Measurements from ENCODE around the gene RASGEF1C.
"Not testable (repeated sequence)": the region's sequence is repeated elsewhere in the genome, so short reads cannot be mapped to it uniquely, and the experiment has no call there.

The RASGEF1C gene

GRCh38 chr5:180210961-180211760 is 2.1 kb upstream of the RASGEF1C start:
- DNase-seq: no peak

GRCh38 chr5:180210077-180210476 is 1.1 kb upstream of the RASGEF1C start:
- DNase-seq: not testable (repeated sequence)

- no peak for DNase-seq
These were observed 453 bp downstream of the RASGEF1C start for GRCh38 chr5:180208435-180209081.

GRCh38 chr5:180208038-180208434 is 975 bp downstream of the RASGEF1C start:
- no peak for DNase-seq

GRCh38 chr5:180207593-180207992 is 1.4 kb downstream of the RASGEF1C start:
- no peak for DNase-seq

GRCh38 chr5:180206993-180207392 is 2.0 kb downstream of the RASGEF1C start:
- no peak for DNase-seq

GRCh38 chr5:180205916-180206315 is 3.1 kb downstream of the RASGEF1C start:
- DNase-seq: no peak

- no peak for DNase-seq
These were observed 4.7 kb downstream of the RASGEF1C start for GRCh38 chr5:180204276-180204819.

- no peak for DNase-seq
These were observed 6.0 kb downstream of the RASGEF1C start for GRCh38 chr5:180202939-180203573.

- peak; percentile 4 for DNase-seq
These were observed 7.7 kb downstream of the RASGEF1C start for GRCh38 chr5:180201051-180201987.

GRCh38 chr5:180199390-180199789 is 9.6 kb downstream of the RASGEF1C start:
- no peak for DNase-seq

GRCh38 chr5:180198208-180198607 is 10.8 kb downstream of the RASGEF1C start:
- no peak for DNase-seq

GRCh38 chr5:180197016-180197702 is 11.9 kb downstream of the RASGEF1C start:
- no peak for DNase-seq

GRCh38 chr5:180194410-180195345 is 14.3 kb downstream of the RASGEF1C start:
- no peak for DNase-seq

- DNase-seq: no peak
These were observed 15.1 kb downstream of the RASGEF1C start for GRCh38 chr5:180193749-180194375.

GRCh38 chr5:180191716-180192115 is 17.3 kb downstream of the RASGEF1C start:
- no peak for DNase-seq

- no peak for DNase-seq
These were observed 21.2 kb downstream of the RASGEF1C start for GRCh38 chr5:180187767-180188166.

GRCh38 chr5:180180846-180181245 is 28.2 kb downstream of the RASGEF1C start:
- DNase-seq: no peak

GRCh38 chr5:180180421-180180820 is 28.6 kb downstream of the RASGEF1C start:
- DNase-seq: no peak

All from NCI-H1105 treated with DMSO at 0.1 percent for 48 hours (cell line).